NOMO-1 treated with DMSO at 0.1 percent for 48 hours (cell line): ENCODE data around the gene EIF2B2.
"Not testable (repeated sequence)": the region's sequence is repeated elsewhere in the genome, so short reads cannot be mapped to it uniquely, and the experiment has no call there.

Experiments
- DNase-seq: peaks from one replicate; lab custom pipeline; 2025; ENCODE audit not compliant: unreplicated experiment; lab: John Stamatoyannopoulos, UW

EIF2B2 gene

DNA sequence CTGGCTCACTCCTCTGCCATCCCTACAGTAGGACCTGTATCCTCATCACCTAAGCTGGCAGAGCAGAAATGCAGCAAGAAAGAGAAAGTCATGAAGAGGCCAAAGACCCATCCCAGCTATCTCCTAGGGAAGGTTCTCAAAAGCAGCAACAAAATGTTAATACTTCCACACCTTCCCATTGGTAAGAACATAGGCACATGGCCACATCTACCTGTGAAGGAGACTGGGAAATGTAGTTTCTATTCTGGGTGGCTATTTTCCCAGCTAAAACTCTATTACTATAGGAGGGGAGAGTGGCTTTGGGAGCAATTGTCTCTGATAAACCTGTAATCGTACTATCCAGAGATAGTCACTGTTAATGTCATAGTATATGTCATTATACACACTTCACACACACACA, 13.7 kb upstream of the EIF2B2 start:
- no peak for DNase-seq

DNA sequence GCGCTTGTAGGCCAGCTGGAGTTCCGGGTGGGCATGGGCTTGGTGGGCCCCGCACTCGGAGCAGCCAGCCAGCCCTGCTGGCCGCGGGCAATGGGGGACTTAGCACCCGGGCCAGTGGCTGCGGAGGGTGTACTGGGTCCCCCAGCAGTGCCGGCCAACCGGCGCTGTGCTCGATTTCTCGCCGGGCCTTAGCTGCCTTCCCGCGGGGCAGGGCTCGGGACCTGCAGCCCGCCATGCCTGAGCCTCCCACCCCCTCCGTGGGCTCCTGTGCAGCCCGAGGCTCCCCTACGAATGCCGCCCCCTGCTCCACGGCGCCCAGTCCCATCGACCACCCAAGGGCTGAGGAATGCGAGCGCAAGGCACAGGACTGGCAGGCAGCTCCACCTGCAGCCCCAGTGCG, 8.5 kb upstream of the EIF2B2 start:
- DNase-seq = not testable (repeated sequence)

DNA sequence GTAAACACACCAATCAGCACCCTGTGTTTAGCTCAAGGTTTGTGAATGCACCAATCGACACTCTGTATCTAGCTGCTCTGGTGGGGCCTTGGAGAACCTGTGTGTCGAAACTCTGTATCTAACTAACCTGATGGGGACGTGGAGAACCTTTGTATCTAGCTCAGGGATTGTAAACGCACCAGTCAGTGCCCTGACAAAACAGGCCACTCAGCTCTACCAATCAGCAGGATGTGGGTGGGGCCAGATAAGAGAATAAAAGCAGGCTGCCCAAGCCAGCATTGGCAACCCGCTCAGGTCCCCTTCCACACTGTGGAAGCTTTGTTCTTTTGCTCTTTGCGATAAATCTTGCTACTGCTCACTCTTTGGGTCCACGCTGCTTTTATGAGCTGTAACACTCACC, 6.9 kb upstream of the EIF2B2 start:
- DNase-seq = not testable (repeated sequence)

DNA sequence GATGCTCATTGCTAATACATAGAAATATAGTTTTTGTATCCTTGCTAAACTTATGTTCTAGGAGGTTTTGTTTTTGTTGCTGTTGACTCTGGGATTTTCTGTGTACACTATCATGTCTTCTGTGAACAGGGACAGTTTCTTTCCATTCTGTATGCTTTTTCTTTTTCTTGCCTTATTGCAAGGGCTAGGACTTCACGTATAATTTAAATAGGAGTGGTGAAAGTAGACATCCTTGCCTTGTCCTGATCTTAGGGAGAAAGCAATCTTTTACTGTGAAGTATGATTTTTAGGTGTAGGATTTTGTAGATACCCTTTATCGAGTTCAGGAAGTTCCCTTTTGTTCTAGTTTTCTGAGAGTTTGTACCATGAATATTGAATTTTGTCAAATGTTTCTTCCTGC, 1.5 kb upstream of the EIF2B2 start:
- no peak for DNase-seq

DNA sequence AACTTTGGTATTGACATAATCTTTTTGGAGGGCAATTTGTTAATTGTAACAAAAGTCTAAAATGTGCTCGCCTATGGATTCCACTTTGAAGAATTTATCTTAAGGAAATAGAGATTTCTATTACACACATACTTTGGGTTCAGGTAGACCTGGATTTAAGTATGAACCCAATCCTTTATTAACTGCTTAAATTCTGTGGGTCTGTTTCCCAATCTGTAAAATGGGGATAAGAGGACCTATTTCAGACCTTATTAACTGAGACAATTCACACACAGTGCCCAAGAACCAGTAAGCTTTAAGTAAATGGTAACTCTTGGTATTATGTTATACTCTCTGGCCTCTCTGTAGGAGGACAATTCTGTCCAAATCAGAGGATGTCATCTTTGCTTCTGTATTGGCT, 822 bp upstream of the EIF2B2 start:
- no peak for DNase-seq

DNA sequence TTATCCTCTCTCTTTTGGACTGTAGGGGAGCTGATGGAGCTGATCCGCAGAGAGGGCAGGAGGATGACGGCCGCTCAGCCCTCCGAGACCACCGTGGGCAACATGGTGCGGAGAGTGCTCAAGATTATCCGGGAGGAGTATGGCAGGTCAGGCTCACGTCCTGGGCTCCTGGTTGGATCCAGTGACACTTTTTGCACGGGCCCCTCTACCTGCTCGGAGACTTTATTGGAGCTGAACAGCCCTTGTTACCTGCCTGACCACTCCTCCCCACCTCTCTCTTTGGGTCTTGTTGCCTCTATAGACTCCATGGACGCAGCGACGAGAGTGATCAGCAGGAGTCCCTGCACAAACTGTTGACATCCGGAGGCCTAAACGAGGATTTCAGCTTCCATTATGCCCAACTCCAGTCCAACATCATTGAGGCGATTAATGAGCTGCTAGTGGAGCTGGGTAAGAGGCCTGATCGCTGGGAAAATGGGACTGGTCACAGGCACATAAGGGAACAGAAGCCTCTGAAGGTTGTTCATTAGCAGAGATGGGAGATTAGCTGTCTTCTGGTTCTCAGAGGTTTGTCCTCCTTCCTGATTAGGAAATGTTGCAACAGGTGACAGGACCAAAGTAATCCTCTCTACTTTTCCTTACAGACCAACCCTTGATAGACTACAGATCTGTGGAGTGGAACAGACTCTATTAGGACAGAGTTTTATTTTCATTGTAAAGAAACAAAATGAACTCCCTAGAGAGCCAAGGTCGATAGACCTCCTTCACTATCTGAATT, 718 bp downstream of the EIF2B2 start:
- no peak for DNase-seq

DNA sequence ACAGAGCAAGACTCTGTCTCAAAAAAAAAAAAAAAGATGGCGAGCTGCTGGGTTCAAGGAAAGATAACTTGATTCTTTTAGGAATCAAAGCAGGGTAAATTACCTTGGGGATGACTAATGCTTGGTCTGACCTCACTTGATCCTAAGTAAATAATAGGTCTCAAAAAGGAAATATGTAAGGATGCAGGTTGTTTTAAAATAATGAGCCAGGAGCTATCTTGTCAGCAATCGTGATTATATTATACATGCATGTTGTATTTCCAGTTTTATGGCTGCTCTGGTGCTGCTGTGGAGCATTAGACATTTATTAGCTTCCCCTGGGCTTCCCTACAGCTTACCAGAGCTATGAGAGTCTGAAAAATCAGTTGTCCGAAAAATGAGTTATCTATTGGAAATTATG, 2.6 kb downstream of the EIF2B2 start:
- DNase-seq = no peak

DNA sequence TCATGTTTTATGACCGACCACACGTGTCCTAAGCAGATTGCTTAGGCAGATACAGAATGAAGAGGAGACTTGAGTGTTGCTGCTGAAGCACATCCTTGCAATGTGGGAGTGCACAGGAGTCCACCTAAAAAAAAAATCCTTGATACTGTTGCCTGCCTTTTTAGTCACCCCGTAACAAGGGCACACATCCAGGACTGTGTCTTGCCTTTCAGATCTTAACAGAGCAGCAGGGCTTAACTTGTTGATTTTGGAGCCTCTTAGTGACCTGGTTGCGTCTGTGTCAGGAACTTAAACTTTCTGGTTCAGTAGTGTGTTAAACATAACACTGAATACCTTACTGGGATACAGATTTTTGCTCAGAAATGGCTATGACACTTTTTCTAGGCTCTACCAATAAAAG, 6.5 kb downstream of the EIF2B2 start:
- no peak for DNase-seq

DNA sequence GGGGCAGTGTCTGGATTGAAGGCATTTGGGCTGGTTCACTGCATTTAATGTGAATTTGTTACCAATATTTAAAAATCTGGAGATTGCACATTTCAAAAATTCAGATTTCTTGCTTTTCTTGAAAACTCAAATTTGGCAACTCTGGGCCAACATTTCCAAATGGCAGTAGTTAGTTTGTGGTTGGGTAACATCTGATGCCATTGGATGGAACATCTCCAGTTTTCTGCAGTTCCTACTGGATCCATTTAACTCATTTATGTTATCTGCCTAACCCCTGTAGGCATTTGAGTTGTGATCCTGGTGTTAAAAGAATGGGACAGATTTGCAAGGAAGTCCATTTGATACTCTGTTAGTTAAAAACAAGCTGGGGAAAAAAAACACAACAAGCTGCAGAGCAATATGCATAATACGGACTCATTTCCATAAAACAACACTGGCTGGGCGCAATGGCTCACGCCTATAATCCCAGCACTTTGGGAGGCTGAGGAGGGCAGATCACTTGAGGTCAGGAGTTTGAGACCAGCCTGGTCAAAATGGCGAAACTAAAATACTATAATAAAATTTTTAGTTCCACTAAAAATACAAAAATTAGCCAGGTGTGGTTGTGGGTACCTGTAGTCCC, 7.9 kb downstream of the EIF2B2 start:
- DNase-seq = no peak

DNA sequence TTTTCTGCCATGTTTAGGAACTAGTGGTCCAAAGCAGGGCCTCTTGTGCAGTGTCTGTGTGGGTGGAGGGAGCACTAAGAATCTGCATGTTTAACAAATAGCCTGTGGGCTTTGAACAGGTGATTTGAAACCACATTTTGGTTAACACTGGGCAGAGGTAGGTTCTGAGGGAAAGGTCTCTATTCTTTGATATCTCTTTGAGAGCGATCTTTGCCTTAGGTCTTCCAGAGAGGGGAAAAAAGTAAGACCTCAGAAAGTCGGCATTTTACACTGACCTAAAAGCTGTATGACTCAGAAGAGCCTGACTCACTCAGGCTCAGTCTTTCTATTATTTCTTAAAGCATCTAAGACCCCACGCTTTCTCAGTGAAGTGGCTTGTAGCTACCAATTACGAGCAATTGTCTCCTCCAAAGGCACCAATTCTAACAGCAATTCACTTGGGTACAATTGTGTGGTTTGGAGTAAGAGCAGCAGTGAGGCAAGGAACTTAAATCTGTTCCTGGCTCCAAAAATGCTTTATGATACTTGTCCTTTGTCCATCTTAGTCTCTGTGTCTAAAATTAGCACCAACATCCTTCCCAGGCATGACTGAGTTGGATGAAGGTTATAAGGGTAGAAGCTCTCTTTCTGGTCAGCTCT, 8.8 kb downstream of the EIF2B2 start:
- DNase-seq = no peak

DNA sequence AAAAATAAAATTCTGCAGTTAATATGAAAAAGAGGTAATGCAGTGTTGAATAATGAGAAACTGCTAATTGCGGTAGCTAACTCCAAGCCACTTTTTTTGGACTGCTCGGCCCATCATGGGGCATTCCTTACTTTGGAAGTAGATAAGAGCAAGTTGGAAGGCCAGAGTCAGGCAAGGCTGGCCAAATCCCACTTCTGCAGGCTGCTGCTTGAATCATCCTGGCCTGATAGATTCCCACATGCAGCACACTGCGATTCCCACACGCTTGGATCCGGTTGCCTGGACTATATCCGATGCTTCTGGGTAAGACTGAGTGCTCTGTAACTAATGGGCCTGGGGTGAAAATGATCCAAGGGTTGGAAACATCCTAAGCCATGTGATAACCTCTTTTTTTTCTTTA, 10.6 kb downstream of the EIF2B2 start:
- no peak for DNase-seq

DNA sequence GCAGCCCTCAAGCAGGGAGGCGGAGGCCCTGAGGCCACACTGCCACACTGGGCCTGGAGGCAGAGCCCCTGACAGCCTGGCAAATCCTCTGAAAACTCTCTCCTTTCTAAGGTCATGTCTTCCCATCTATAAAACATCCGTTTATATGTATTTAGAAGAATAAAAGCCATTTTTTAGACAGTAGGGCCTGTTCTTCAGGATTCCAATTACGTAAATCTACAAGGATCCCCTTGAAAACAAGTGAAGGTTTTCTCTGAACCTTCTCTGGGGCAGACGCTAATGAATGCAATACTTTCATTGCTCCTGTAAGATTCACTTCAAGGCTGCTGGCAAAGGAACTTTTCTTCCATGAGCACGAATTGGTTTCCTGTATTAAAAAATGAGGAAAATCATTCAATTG, 12.8 kb downstream of the EIF2B2 start:
- no peak for DNase-seq

DNA sequence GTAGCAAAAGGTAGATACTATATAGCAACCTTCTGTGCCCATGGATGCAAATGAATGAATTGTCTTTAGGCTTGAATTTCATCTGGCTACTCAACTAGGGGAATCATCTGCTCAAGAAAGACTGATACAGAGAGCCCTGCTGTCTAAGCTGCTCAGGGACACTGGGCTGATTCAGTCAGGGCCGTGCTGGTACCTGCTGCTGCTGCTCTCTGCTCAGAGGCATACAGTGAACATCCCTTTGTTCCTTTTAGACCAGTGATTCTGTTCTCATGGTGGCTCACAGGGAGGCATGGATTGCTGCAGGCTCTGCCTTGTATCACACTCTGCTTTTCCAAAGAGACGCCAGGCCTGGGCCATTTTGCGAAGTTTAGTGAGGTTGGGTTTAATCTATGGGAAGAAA, 14.1 kb downstream of the EIF2B2 start:
- DNase-seq = no peak

DNA sequence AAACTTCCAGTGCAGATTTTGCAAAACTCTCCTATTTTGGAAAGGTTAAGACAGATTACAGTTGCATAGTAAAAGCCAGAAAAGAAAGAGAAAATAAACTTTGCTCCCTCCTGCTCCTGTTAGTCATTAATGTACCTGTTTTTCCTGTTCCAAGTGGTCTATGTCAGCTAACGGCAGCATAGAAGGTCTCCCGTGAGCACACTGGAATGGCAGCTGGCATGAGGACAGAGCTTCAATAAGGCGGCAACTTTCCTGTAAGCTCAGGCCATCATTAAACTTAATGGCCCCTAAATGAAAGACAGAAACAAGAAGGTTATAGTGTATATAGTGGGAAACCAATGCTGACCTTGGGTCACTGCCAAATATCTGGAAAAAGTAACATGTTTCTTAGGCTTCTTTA, 16.0 kb downstream of the EIF2B2 start:
- no peak for DNase-seq

DNA sequence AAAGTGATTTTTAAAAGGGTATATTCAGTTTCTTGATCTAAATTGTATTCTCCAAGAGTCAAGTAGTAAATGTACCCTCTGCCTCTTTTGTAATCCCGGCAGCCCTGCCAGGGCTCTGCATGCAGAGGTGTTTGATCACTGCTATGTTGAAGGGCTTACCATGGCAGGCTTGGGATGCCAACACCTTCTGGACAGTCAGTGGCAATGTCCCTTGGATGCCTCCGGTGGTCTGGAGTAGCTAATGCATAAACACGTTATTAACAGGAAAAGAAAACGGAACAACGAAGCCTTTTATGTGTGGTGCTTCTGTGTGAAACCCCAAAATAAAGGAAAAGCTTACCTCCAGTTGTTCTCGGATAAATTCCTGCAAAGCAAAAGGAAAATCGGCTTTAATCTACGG, 19.9 kb downstream of the EIF2B2 start:
- DNase-seq = no peak

DNA sequence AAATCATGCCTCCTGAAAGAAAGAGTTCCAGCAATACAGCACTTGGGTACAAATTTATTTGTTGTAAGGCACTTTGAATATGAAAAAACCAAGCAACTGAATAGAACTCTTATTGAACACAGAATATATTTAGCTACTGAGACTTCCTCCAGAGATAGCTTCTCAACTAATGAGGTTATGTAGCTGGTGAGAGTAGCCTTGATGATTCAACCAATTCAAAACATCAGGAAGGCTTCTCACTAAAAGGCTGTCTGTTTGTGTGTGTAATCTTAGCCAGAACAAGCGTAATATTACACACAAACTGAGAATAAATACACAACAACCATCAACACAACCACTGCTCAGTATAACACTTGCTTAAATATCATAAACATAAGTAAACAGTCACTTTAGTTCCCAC, 20.4 kb downstream of the EIF2B2 start:
- no peak for DNase-seq

DNA sequence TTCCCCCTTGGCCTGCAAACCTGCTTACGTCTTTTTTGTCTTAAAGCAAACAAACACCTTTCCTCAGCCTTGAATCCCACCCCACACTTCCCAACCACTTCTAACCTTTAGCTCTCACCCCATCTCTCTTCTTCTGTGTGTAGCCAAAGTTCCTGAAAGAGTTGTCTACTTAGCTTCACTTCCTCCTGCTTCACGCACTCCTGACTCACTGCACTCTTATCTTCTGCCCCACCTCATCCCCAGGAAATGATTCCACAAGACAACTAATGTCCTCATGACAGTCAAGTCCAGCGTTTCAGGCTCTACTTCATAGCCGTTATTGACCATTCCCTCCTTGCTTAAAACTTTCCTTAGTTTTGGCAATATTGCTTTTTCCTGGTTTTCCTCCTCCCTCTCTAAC, 22.4 kb downstream of the EIF2B2 start:
- DNase-seq = peak; percentile 13

DNA sequence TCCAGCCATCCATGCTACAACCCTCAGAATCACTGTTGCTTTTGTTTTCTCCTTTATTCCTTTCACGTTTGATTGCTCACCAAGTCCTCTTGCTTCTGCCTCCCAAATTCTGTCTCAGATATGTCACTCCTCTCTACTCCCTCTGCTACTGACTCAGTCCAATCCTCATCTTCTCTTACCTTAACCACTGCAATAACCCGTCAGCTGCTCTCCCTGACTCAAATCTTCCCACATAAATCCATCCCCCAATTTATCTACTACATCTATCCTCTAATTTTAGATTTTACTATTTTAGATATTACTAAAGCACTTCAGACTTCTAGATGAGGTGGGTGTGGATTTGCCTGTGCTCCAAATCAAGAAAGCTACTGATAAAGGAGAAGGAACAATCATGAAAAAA, 23.2 kb downstream of the EIF2B2 start:
- DNase-seq = no peak

DNA sequence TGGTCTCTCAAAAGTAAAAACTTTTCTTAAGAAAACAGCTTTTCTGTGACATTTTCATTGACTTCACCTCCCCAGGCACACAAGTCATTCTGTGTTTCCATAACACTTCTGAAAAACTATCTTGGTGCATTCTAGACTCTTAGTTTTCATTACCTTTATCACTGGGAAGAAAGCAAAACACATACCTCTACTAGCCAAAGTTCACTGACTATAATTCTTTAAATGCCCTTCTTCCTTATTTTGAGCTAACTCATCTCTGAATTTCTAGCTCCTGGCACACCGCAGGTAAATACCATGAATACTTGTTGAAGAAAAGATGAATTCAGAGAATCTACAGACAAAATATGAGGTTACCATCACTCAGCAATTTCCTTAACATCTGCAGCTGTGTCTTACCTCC, 27.4 kb downstream of the EIF2B2 start:
- DNase-seq = no peak

DNA sequence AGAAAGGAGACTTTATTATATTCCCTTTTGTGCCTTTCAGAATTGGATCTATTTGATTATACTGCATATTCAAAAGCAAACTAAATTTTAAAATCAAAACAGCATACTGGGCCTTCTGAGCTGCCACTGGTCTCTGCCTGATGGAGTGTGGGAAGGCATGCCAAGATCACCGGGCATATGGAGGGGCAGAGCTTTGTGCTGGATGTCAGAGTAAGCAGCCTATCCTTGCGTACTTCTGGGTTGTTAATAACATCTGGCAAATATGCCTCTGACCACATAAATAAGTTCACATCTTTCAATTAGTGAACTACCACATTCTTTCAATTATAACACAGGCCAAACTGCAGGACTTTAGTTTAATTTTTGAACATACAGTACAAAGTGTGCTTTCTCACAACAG, 30.2 kb downstream of the EIF2B2 start:
- DNase-seq = no peak

DNA sequence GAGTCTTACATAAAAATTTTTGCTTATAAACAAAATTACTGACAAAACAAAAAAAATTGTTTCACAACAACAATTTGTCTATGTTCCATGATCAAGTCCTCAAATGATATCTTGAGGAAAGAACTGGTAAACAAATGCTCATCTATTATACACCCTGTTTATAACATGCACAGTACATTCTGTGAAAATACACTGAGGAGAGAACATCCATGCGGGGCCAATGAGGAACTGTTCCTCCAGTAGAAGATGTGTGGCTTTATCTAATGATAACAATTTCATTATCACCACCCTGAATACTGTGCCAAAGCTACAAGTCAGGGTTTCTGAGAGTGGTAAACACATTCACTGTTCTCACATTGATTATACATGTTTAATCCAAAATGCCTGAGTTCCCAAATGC, 37.8 kb downstream of the EIF2B2 start:
- DNase-seq = no peak

DNA sequence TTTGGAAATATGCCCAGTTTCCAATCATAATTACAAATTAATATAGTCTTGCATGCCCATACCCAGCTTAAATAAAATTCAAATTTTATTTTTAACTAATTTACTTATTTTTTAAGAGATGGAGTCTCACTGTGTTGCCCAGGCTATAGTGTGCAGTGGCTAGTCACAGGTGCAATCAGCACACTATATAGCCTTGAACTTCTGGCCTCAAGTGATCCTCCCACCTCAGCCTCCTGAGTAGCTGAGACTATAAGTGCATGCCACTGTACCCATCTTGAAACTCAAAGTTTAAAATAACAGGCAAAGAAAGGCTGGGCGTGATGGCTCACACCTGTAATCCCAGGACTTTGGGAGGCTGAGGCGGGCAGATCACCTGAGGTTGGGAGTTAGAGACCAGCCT, 38.2 kb downstream of the EIF2B2 start:
- DNase-seq = no peak

DNA sequence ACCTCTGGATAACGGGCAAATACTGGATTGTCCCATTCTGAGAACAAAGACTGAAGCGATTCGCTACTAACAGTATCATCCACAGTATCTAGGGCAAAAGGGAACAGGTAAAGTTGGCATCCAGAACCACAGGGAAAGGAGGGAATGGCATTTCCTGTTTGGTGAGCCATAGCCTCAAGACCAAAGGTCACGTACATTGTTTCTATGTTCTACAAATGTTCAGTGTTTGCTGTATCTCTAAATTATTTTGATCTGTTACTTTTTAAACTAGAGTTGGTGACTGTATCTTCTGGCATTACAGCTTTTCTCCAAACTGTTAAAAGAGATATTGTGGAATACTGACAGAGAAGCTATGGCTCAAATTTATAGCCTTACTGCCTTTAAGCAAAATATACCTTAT, 38.9 kb downstream of the EIF2B2 start:
- no peak for DNase-seq
